DND-41 (cell line): ENCODE data around the gene UNC79.

ENCODE experiments used
- EZH2 ChIP-seq: IDR thresholded peaks from 3 replicates; pipeline ENCODE4 v1.6.1; 2012; ENCODE audit warnings: borderline replicate concordance, low read depth, mild to moderate bottlenecking, moderate library complexity, low read length, inconsistent platforms; ENCODE audit not compliant: severe bottlenecking
- TF ChIP-seq, protein P1 (sequence below): IDR thresholded peaks from 2 replicates; pipeline ENCODE4 v1.5.1; 2012; ENCODE audit warnings: borderline replicate concordance, low read length, moderate library complexity, mild to moderate bottlenecking; ENCODE audit not compliant: poor library complexity, severe bottlenecking; ENCODE audit errors: extremely low read depth

DNA sequence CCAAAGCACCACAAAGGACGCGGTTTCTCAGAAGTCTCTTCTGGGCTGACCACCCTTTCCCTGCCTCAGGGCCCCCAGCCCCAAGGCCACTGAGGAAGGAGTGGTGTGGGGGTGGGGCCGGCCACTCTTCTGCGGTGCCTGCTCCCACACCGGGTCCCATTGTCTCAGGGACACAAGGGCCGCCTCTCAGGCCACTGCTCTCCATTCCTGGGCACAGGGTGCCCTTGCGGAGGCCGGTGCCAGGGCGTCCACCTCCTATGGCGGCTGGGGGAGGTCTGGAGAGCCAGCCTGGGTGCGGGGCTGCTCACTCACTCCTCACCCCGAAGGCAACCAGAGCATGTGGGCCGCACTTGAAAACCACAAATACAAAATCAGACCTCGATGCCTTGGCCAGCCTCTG is 313.4 kb downstream of the UNC79 start:
- TF ChIP-seq EZH2: no peak
- TF ChIP-seq, protein P1, sequence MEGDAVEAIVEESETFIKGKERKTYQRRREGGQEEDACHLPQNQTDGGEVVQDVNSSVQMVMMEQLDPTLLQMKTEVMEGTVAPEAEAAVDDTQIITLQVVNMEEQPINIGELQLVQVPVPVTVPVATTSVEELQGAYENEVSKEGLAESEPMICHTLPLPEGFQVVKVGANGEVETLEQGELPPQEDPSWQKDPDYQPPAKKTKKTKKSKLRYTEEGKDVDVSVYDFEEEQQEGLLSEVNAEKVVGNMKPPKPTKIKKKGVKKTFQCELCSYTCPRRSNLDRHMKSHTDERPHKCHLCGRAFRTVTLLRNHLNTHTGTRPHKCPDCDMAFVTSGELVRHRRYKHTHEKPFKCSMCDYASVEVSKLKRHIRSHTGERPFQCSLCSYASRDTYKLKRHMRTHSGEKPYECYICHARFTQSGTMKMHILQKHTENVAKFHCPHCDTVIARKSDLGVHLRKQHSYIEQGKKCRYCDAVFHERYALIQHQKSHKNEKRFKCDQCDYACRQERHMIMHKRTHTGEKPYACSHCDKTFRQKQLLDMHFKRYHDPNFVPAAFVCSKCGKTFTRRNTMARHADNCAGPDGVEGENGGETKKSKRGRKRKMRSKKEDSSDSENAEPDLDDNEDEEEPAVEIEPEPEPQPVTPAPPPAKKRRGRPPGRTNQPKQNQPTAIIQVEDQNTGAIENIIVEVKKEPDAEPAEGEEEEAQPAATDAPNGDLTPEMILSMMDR: no peak
